Measurements from ENCODE around the gene BTBD17. TPM values are rescaled to one million over a fixed set of nuclear protein-coding genes. Genes with fewer than 3 reads are reported as not detected.

The BTBD17 gene
- total and polyA plus RNA-seq, 12 donors: 0.10 to 1.1 (median 0.46) TPM; not detected in 4

DNA sequence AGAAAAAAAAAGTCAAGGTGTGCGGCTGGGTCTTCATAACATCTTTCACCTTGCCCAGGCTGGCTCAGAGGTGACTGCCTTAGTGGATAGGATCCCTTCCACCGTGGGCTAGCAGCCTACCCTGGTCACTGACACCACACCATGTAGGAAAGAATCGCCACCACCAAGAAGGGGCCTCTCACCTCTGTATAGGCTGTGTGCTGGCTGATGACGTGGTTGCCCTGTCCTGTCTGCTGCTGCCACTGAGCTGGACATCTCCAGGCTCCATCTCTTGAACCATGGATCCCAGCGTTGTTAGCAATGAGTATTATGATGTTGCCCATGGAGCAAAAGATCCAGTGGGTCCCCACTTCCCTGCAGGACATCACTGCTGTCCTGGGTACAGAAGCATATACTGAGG lies 5.5 kb upstream of the BTBD17 start, which contains the start of gene GPR142:
Gene GPR142, plus strand, starts transcription at position 301 of the 400 bp plus-strand sequence. CDS start 2,035 bp downstream, outside the sequence.
- H3K27ac ChIP-seq: no peak within 1 kb of the TSS
- no peak within 1 kb of the TSS for H3K4me3 ChIP-seq
- 81 to 88% (median 84%) methylated on average over 4 to 5 of the region's 5 CpGs for WGBS, 4 donors
- no peaks in the 10 kb centered on the region for H3K27me3 ChIP-seq
- no peaks in the 10 kb centered on the region for H3K36me3 ChIP-seq (replicated peaks in 1 of 2)
- no peak for TF ChIP-seq POLR2A (IDR thresholded peaks at IDR 0.05)
- TF ChIP-seq, protein P1, sequence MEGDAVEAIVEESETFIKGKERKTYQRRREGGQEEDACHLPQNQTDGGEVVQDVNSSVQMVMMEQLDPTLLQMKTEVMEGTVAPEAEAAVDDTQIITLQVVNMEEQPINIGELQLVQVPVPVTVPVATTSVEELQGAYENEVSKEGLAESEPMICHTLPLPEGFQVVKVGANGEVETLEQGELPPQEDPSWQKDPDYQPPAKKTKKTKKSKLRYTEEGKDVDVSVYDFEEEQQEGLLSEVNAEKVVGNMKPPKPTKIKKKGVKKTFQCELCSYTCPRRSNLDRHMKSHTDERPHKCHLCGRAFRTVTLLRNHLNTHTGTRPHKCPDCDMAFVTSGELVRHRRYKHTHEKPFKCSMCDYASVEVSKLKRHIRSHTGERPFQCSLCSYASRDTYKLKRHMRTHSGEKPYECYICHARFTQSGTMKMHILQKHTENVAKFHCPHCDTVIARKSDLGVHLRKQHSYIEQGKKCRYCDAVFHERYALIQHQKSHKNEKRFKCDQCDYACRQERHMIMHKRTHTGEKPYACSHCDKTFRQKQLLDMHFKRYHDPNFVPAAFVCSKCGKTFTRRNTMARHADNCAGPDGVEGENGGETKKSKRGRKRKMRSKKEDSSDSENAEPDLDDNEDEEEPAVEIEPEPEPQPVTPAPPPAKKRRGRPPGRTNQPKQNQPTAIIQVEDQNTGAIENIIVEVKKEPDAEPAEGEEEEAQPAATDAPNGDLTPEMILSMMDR (IDR thresholded peaks at IDR 0.05): no peak
- intact Hi-C loops (cut with DNase I): loop anchor here in 1 of 2 donors (10.0 kb wide), 1 partner anchor 152 kb away; the partner anchor contains the start of gene TTYH2
- no peaks in the 10 kb centered on the region for H3K9me3 ChIP-seq (replicated peaks in 1 of 3)
- DNase-seq: no peak
- H3K4me1 ChIP-seq (replicated peaks in 1 of 2): no peaks in the 10 kb centered on the region

DNA sequence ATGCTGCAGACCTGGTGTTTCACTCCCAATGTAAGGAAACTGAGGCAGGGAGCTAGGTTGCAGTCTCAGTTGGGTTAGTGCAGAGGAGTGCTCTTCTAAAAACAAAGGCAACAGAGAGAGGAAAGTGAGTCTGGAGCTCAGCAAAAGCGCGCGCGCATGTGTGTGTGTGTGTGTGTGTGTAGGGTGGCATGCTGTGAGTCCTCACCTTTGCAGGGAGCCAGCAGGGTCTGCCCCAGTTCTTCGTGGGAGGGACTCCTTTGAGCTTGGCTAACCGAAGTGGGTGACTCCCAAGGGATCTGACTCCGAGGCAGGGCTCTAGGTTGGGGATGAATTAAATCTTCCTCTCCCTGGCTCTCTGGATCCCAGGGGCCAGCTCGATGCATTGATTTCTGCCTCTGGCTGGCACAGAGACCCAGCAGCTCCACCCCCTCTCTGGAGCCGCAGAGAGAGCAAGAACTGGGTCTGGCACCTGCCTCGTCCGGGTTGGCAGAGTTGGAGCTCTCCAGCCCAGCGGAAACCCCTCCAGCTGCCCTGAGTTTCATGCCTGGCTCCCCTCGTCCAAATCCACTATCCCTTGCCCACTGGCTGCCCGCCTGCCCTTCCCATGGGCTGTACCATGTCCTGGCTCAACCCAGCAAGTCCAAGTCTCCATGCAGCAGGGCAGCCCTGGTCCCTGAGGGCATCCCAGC lies 1.3 kb upstream of the BTBD17 start:
- no peaks in the 10 kb centered on the region for H3K9me3 ChIP-seq (replicated peaks in 1 of 3)
- WGBS, 4 donors: 43 to 58% (median 54%) methylated on average over 10 to 14 of the region's 14 CpGs
- TF ChIP-seq, protein P1 (IDR thresholded peaks at IDR 0.05): no peak
- no peak for TF ChIP-seq POLR2A (IDR thresholded peaks at IDR 0.05)
- no peak overlapping the region for H3K4me3 ChIP-seq
- H3K36me3 ChIP-seq (replicated peaks in 1 of 2): no peaks in the 10 kb centered on the region
- H3K27me3 ChIP-seq: peaks cover 33% of the 10 kb centered on the region
- no peaks in the 10 kb centered on the region for H3K4me1 ChIP-seq (replicated peaks in 1 of 2)
- intact Hi-C loops (cut with DNase I): loop anchor here (5.0 to 10.0 kb wide), 2 partner anchors 61 to 148 kb away; partner anchors contain the start of gene TTYH2 (in 1 of the 2)
- no peak for DNase-seq
- H3K27ac ChIP-seq: no peak overlapping the region

DNA sequence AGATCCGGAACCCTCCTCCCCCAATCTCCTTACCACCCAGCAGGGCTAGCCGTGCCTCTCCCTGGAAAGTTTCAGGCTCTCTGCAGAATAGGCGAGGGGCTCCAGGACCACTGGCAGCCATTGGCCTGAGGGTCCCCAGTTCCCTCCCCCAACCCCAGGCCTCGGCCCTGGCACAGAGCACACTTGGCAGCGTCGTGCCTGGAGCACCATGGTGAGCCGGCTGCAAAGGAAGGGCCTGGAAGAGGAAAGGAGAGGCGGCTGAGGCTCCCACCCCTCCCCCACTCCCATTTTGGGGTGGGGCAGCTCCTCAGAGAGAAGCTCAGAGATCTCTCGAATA lies 369 bp upstream of the BTBD17 start:
- Histone ChIP-seq H3K27me3 (peaks cover 42% of the 10 kb centered on the region), H3K4me3 (no peak overlapping the region), H3K9me3 (replicated peaks in 1 of 3) (no peaks in the 10 kb centered on the region), H3K27ac (peak overlapping the region in 1 of 5 donors; percentile 26), H3K4me1 (replicated peaks in 1 of 2) (no peaks in the 10 kb centered on the region), H3K36me3 (replicated peaks in 1 of 2) (no peaks in the 10 kb centered on the region)
- no peak for TF ChIP-seq POLR2A (IDR thresholded peaks at IDR 0.05)
- TF ChIP-seq, protein P1 (IDR thresholded peaks at IDR 0.05): no peak
- no peak for DNase-seq
- 12 to 32% (median 15%) methylated on average over 1 to 9 of the region's 9 CpGs for WGBS, 4 donors
- intact Hi-C loops (cut with DNase I): loop anchor here (5.0 to 10.0 kb wide), 2 partner anchors 60 to 147 kb away; partner anchors contain the start of gene TTYH2 (in 1 of the 2)

DNA sequence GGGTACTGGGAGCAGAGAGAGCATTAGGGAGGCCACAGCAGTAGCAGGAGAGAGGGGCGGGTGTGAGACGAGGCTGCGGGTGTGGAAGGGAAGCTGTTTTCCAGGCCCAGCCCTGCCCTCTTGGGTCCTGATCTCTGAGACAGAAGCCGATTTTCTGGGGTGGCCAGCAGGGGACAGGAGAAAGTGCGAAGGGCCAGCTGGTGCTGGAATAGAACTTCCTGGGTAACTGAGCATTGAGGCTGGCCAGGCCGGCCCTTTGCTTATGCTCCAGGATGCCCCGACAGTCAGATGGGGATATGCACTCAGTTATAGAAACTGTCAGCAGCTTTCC lies 804 bp downstream of the BTBD17 start:
- peaks cover 53% of the 10 kb centered on the region for H3K27me3 ChIP-seq
- WGBS, 4 donors: 36 to 59% (median 52%) methylated on average over 5 to 7 of the region's 7 CpGs
- intact Hi-C loops (cut with DNase I): loop anchor here (5.0 to 10.0 kb wide), 2 partner anchors 59 to 146 kb away; partner anchors contain the start of gene TTYH2 (in 1 of the 2)

More for the DNA sequence above, 804 bp downstream of the BTBD17 start:
- TF ChIP-seq, protein P1 (IDR thresholded peaks at IDR 0.05): no peak
- no peak for TF ChIP-seq POLR2A (IDR thresholded peaks at IDR 0.05)
- no peaks in the 10 kb centered on the region for H3K9me3 ChIP-seq (replicated peaks in 1 of 3)
- no peaks in the 10 kb centered on the region for H3K4me1 ChIP-seq (replicated peaks in 1 of 2)
- DNase-seq: no peak
- H3K36me3 ChIP-seq (replicated peaks in 1 of 2): no peaks in the 10 kb centered on the region
- no peak overlapping the region for H3K4me3 ChIP-seq
- no peak overlapping the region for H3K27ac ChIP-seq

All from adrenal gland (tissue), 12 donors.